ENCODE data around the gene EFHC1.

- no peak for TF ChIP-seq CTCF (conservative IDR thresholded peaks at IDR 0.05 in 1 of 2, IDR thresholded peaks at IDR 0.05 in 1 of 2; ENCODE audit: extremely low read depth in 1 of 2, insufficient read depth in 1 of 2, low read depth in 1 of 2, low read length in 2 of 2)
- TF ChIP-seq EZH2 (IDR thresholded peaks at IDR 0.05; ENCODE audit: borderline replicate concordance, low read length), result no peak
Observed at GRCh38 chr6:52552278-52552643, 132.1 kb downstream of the EFHC1 start.

Measured in mammary epithelial cell (primary cell).